H9 (cell line): ENCODE measurements around the gene DPP6. TPM values are rescaled to one million over a fixed set of nuclear protein-coding genes. Genes with fewer than 3 reads are reported as not detected.

Experiments
- DNase-seq: peaks from one replicate; pipeline ENCODE4 v3.0.0-alpha.2; 2017
- H2AFZ ChIP-seq: one replicate; pipeline ENCODE4 v1.6.1; 2013; ENCODE audit warnings: mild to moderate bottlenecking, low read length, control low read depth, moderate library complexity
- H2AK5ac ChIP-seq: 2 replicates; pipeline ENCODE4 v1.6.1; 2013; ENCODE audit warnings: low read length, control low read depth, mixed read lengths; ENCODE audit not compliant: insufficient read length
- H2BK120ac ChIP-seq: one replicate; pipeline ENCODE4 v1.6.1; 2013; ENCODE audit warnings: low read depth, mild to moderate bottlenecking, low read length, control low read depth, inconsistent platforms; ENCODE audit not compliant: poor library complexity, severe bottlenecking
- H2BK12ac ChIP-seq: 2 replicates; pipeline ENCODE4 v1.6.1; 2013; ENCODE audit warnings: low read length, control low read depth, mixed read lengths, low read depth; ENCODE audit not compliant: insufficient read length
- H2BK15ac ChIP-seq: 2 replicates; pipeline ENCODE4 v1.6.1; 2013; ENCODE audit warnings: low read depth, low read length, control low read depth
- H2BK20ac ChIP-seq: one replicate; pipeline ENCODE4 v1.6.1; 2013; ENCODE audit warnings: low read depth, mild to moderate bottlenecking, low read length, control low read depth, inconsistent platforms; ENCODE audit not compliant: poor library complexity, severe bottlenecking
- H2BK5ac ChIP-seq: 2 replicates; pipeline ENCODE4 v1.6.1; 2013; ENCODE audit warnings: low read length, control low read depth, mixed read lengths; ENCODE audit not compliant: insufficient read length
- H3K14ac ChIP-seq: 2 replicates; pipeline ENCODE4 v1.6.1; 2013; ENCODE audit warnings: low read length, control low read depth; ENCODE audit not compliant: insufficient read depth
- H3K18ac ChIP-seq: 2 replicates; pipeline ENCODE4 v1.6.1; 2013; ENCODE audit warnings: low read depth, mild to moderate bottlenecking, mixed read lengths, low read length, control low read depth; ENCODE audit not compliant: insufficient read length
- H3K23ac ChIP-seq: 2 replicates; pipeline ENCODE4 v1.6.1; 2013; ENCODE audit warnings: low read length, control low read depth, mixed read lengths, low read depth; ENCODE audit not compliant: insufficient read length
- H3K23me2 ChIP-seq: 2 replicates; pipeline ENCODE4 v1.6.1; 2013; ENCODE audit warnings: low read depth, mild to moderate bottlenecking, mixed read lengths, low read length, control low read depth; ENCODE audit not compliant: insufficient read length, poor library complexity, severe bottlenecking
- H3K27ac ChIP-seq: 2 replicates; pipeline ENCODE4 v1.5.1; 2013; ENCODE audit warnings: low read length, control low read depth, mixed read lengths, low read depth; ENCODE audit not compliant: insufficient read length
- H3K27me3 ChIP-seq: 2 replicates; pipeline ENCODE4 v1.6.1; 2013; ENCODE audit warnings: low read length, control low read depth, inconsistent platforms; ENCODE audit not compliant: insufficient read depth
- H3K4ac ChIP-seq: 2 replicates; pipeline ENCODE4 v1.6.1; 2013; ENCODE audit warnings: low read depth, mild to moderate bottlenecking, control low read depth, inconsistent platforms, low read length, moderate library complexity
- H3K4me1 ChIP-seq: 2 replicates; pipeline ENCODE4 v1.6.1; 2013; ENCODE audit warnings: low read length, control low read depth, inconsistent platforms; ENCODE audit not compliant: insufficient read depth
- H3K4me2 ChIP-seq: 2 replicates; pipeline ENCODE4 v1.6.1; 2013; ENCODE audit warnings: low read length, control low read depth, mixed read lengths; ENCODE audit not compliant: insufficient read length, insufficient read depth
- H3K56ac ChIP-seq: 2 replicates; pipeline ENCODE4 v1.6.1; 2013; ENCODE audit warnings: low read depth, mild to moderate bottlenecking, mixed read lengths, low read length, control low read depth; ENCODE audit not compliant: insufficient read length
- H3K79me1 ChIP-seq: 2 replicates; pipeline ENCODE4 v1.6.1; 2013; ENCODE audit warnings: low read depth, mild to moderate bottlenecking, moderate library complexity, low read length, control low read depth, inconsistent platforms; ENCODE audit not compliant: insufficient read depth, poor library complexity, severe bottlenecking
- H3K79me2 ChIP-seq: 2 replicates; pipeline ENCODE4 v1.6.1; 2013; ENCODE audit warnings: low read length, control low read depth, inconsistent platforms; ENCODE audit not compliant: insufficient read depth
- H3K9ac ChIP-seq: 2 replicates; pipeline ENCODE4 v1.6.1; 2013; ENCODE audit warnings: low read length, control low read depth, mixed read lengths; ENCODE audit not compliant: insufficient read length; ENCODE audit errors: extremely low read depth
- H3K9me3 ChIP-seq: one replicate; pipeline ENCODE4 v1.6.1; 2013; ENCODE audit warnings: low read depth, low read length, inconsistent platforms; ENCODE audit not compliant: control insufficient read depth
- H3T11ph ChIP-seq: one replicate; pipeline ENCODE4 v1.6.1; 2013; ENCODE audit warnings: mild to moderate bottlenecking, low read length, control low read depth, inconsistent platforms
- H4K20me1 ChIP-seq: one replicate; pipeline ENCODE4 v1.6.1; 2013; ENCODE audit not compliant: control insufficient read depth, insufficient read length, insufficient read depth
- H4K5ac ChIP-seq: 2 replicates; pipeline ENCODE4 v1.6.1; 2013; ENCODE audit warnings: low read depth, mild to moderate bottlenecking, mixed read lengths, low read length, control low read depth; ENCODE audit not compliant: insufficient read length
- H4K8ac ChIP-seq: replicated peaks from 2 replicates; pipeline ENCODE4 v1.6.1; 2013; ENCODE audit warnings: low read length, control low read depth, mixed read lengths, low read depth; ENCODE audit not compliant: insufficient read length
- H4K91ac ChIP-seq: 2 replicates; pipeline ENCODE4 v1.6.1; 2013; ENCODE audit warnings: low read depth, mild to moderate bottlenecking, moderate library complexity, mixed read lengths, low read length, control low read depth; ENCODE audit not compliant: insufficient read length
- H3K27ac Mint-ChIP-seq, 3 experiments: 2 replicates in 2 of 3; 3 replicates in 1 of 3; pipeline ENCODE4 v1.8.0; 2020 to 2021; ENCODE audit warnings: mixed read lengths in 3 of 3, mild to moderate bottlenecking in 1 of 3, moderate library complexity in 1 of 3
- H3K27me3 Mint-ChIP-seq: 2 replicates; pipeline ENCODE4 v1.8.0; 2021; ENCODE audit warnings: low read depth, mild to moderate bottlenecking, moderate library complexity, mixed read lengths
- H3K36me3 Mint-ChIP-seq, 3 experiments: 2 replicates in 2 of 3; 3 replicates in 1 of 3; pipeline ENCODE4 v1.8.0; 2020 to 2021; ENCODE audit warnings: low read depth in 3 of 3, mixed read lengths in 3 of 3; ENCODE audit not compliant: insufficient read depth in 1 of 3
- H3K4me1 Mint-ChIP-seq, 2 experiments: 2 replicates each; pipeline ENCODE4 v1.8.0; 2020; ENCODE audit warnings: mixed read lengths in 2 of 2
- H3K4me3 Mint-ChIP-seq, 2 experiments: 2 replicates in 1 of 2; 3 replicates in 1 of 2; pipeline ENCODE4 v1.8.0; 2020 to 2021; ENCODE audit warnings: mild to moderate bottlenecking in 2 of 2, mixed read lengths in 2 of 2, moderate library complexity in 1 of 2
- H3K9me3 Mint-ChIP-seq, 2 experiments: 2 replicates in 1 of 2; 3 replicates in 1 of 2; pipeline ENCODE4 v1.8.0; 2020; ENCODE audit warnings: mild to moderate bottlenecking in 2 of 2, mixed read lengths in 2 of 2, moderate library complexity in 1 of 2
- CTCF ChIP-seq: fragments of 200-600 bp; sonication (generic); conservative IDR thresholded peaks from 3 replicates; pipeline ENCODE4 v1.8.0; 2021; ENCODE audit warnings: antibody characterized with exemption, mild to moderate bottlenecking
- total RNA-seq: library from RNA; stranded (reverse); gene quantifications from 2 replicates; pipeline ENCODE4 v1.2.1, GENCODE V29; 2021

DPP6 gene
- total RNA-seq, 1 experiment from 2014 or later: 4.5 TPM

- H3K79me2 ChIP-seq: no peaks in the 10 kb centered on the region
- H3K9me3 ChIP-seq: no peaks in the 10 kb centered on the region
- H3K4me1 ChIP-seq: no peaks in the 10 kb centered on the region
- no peak overlapping the region for H3K18ac ChIP-seq
- no peaks in the 10 kb centered on the region for H3K79me1 ChIP-seq
- no peak for DNase-seq
- H2BK20ac ChIP-seq: no peak overlapping the region
- H3K27me3 ChIP-seq: no peaks in the 10 kb centered on the region
- Mint-ChIP-seq H3K4me1 (no peaks in the 10 kb centered on the region), H3K4me3 (no peak overlapping the region), H3K36me3 (peaks cover 0 to 5% (median 0%) of the 10 kb centered on the region in 3 experiments; a peak in 3 of 7 replicates), H3K27me3 (no peaks in the 10 kb centered on the region; the same call in 1 of the 2 replicates), H3K27ac (no peak overlapping the region), H3K9me3 (peaks cover 22 to 24% of the 10 kb centered on the region in 2 experiments)
- H4K5ac ChIP-seq: no peak overlapping the region
- no peak overlapping the region for H3T11ph ChIP-seq
- no peak overlapping the region for H3K56ac ChIP-seq
- no peak overlapping the region for H2AK5ac ChIP-seq
- H2BK12ac ChIP-seq: no peak overlapping the region
- H2BK5ac ChIP-seq: no peak overlapping the region
- no peak overlapping the region for H3K9ac ChIP-seq
- H2BK120ac ChIP-seq: no peak overlapping the region
- no peak overlapping the region for H4K8ac ChIP-seq
- TF ChIP-seq CTCF: no peak
- H4K20me1 ChIP-seq: no peaks in the 10 kb centered on the region
- no peak overlapping the region for H4K91ac ChIP-seq
- no peak overlapping the region for H2BK15ac ChIP-seq
- H2AFZ ChIP-seq: no peak overlapping the region
- H3K27ac ChIP-seq: no peak overlapping the region
- H3K23ac ChIP-seq: no peak overlapping the region
- H3K14ac ChIP-seq: no peak overlapping the region
- no peak overlapping the region for H3K4me2 ChIP-seq
- no peak overlapping the region for H3K4ac ChIP-seq
- no peaks in the 10 kb centered on the region for H3K23me2 ChIP-seq
These were observed 480.6 kb downstream of the DPP6 start for GRCh38 chr7:154532771-154533170.
